ENCODE results near the gene GABRR2. TPM values are rescaled to one million over a fixed set of nuclear protein-coding genes. Genes with fewer than 3 reads are reported as not detected.

Gene GABRR2
- total RNA-seq, 6 donors from 2014 or later = 0.30 to 3.1 (median 1.6) TPM

GRCh38 chr6:89216411-89216810 is 98.7 kb downstream of the GABRR2 start:
- WGBS, 2 donors = 85 to 91% methylated on average over 4 of the region's 4 CpGs
- TF ChIP-seq, protein P1, sequence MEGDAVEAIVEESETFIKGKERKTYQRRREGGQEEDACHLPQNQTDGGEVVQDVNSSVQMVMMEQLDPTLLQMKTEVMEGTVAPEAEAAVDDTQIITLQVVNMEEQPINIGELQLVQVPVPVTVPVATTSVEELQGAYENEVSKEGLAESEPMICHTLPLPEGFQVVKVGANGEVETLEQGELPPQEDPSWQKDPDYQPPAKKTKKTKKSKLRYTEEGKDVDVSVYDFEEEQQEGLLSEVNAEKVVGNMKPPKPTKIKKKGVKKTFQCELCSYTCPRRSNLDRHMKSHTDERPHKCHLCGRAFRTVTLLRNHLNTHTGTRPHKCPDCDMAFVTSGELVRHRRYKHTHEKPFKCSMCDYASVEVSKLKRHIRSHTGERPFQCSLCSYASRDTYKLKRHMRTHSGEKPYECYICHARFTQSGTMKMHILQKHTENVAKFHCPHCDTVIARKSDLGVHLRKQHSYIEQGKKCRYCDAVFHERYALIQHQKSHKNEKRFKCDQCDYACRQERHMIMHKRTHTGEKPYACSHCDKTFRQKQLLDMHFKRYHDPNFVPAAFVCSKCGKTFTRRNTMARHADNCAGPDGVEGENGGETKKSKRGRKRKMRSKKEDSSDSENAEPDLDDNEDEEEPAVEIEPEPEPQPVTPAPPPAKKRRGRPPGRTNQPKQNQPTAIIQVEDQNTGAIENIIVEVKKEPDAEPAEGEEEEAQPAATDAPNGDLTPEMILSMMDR (IDR thresholded peaks at IDR 0.05) = no peak
- TF ChIP-seq POLR2AphosphoS5 (IDR thresholded peaks at IDR 0.05) (no peak), POLR2A (IDR thresholded peaks at IDR 0.05) (no peak), EP300 (IDR thresholded peaks at IDR 0.05) (no peak)
- Histone ChIP-seq H3K9me3 (no peaks in the 10 kb centered on the region), H3K4me3 (no peak overlapping the region), H3K36me3 (no peaks in the 10 kb centered on the region), H3K27me3 (no peaks in the 10 kb centered on the region), H3K27ac (no peak overlapping the region), H3K4me1 (no peaks in the 10 kb centered on the region)
- DNase-seq (no peak), ATAC-seq (ENCODE audit: low FRiP score in 2 of 2) (no peak)

DNA sequence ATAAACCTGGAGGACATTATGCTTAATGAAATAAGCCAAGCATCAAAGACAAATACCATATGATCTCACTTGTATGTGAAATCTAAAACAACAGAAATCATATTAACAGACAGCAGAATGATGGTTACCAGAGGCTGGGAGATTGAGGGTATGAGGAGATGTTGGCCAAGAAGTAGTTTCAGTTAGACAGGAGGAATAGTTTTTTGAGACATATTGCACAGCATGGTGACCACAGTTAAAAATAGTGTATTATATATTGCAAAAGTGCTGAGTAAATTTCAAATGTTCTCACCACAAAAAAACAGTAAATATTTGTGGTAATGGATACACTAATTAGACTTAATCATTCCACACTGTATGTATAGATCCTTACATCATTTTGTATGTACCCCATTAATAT is 99.7 kb downstream of the GABRR2 start:
- H3K27me3 ChIP-seq = no peaks in the 10 kb centered on the region
- H3K4me1 ChIP-seq = no peaks in the 10 kb centered on the region
- no peaks in the 10 kb centered on the region for H3K9me3 ChIP-seq
- H3K36me3 ChIP-seq = no peaks in the 10 kb centered on the region
- no peak for ATAC-seq (ENCODE audit: low FRiP score in 2 of 2)
- no peak for DNase-seq
- no peak overlapping the region for H3K4me3 ChIP-seq
- no peak overlapping the region for H3K27ac ChIP-seq
- TF ChIP-seq, protein P1 (IDR thresholded peaks at IDR 0.05) = no peak
- TF ChIP-seq EP300 (IDR thresholded peaks at IDR 0.05) (no peak), POLR2AphosphoS5 (IDR thresholded peaks at IDR 0.05) (no peak), POLR2A (IDR thresholded peaks at IDR 0.05) (no peak)

- Histone ChIP-seq H3K27me3 (no peaks in the 10 kb centered on the region), H3K27ac (no peak overlapping the region), H3K4me3 (no peak overlapping the region), H3K36me3 (no peaks in the 10 kb centered on the region), H3K9me3 (no peaks in the 10 kb centered on the region), H3K4me1 (no peaks in the 10 kb centered on the region)
- ATAC-seq (ENCODE audit: low FRiP score in 2 of 2) (no peak), DNase-seq (no peak)
- no peak for TF ChIP-seq EP300 (IDR thresholded peaks at IDR 0.05)
- no peak for TF ChIP-seq POLR2A (IDR thresholded peaks at IDR 0.05)
- TF ChIP-seq, protein P1 (IDR thresholded peaks at IDR 0.05) = no peak
- no peak for TF ChIP-seq POLR2AphosphoS5 (IDR thresholded peaks at IDR 0.05)
Measured at GRCh38 chr6:89214197-89214596, 100.9 kb downstream of the GABRR2 start.

- TF ChIP-seq, protein P1 (IDR thresholded peaks at IDR 0.05) = no peak
- TF ChIP-seq POLR2A (IDR thresholded peaks at IDR 0.05) (no peak), POLR2AphosphoS5 (IDR thresholded peaks at IDR 0.05) (no peak), EP300 (IDR thresholded peaks at IDR 0.05) (no peak)
Measured at GRCh38 chr6:89212472-89212871, 102.6 kb downstream of the GABRR2 start.

GRCh38 chr6:89209457-89209856 is 105.6 kb downstream of the GABRR2 start:
- H3K27ac ChIP-seq = no peak overlapping the region
- H3K27me3 ChIP-seq = no peaks in the 10 kb centered on the region
- 86 to 95% methylated on average over 6 of the region's 6 CpGs for WGBS, 2 donors
- DNase-seq (no peak), ATAC-seq (ENCODE audit: low FRiP score in 2 of 2) (no peak)
- H3K36me3 ChIP-seq = no peaks in the 10 kb centered on the region
- TF ChIP-seq, protein P1 (IDR thresholded peaks at IDR 0.05) = no peak
- no peak for TF ChIP-seq POLR2A (IDR thresholded peaks at IDR 0.05)
- no peak for TF ChIP-seq EP300 (IDR thresholded peaks at IDR 0.05)
- TF ChIP-seq POLR2AphosphoS5 (IDR thresholded peaks at IDR 0.05) = no peak
- H3K4me3 ChIP-seq = no peak overlapping the region
- no peaks in the 10 kb centered on the region for H3K9me3 ChIP-seq
- H3K4me1 ChIP-seq = no peaks in the 10 kb centered on the region

More at GRCh38 chr6:89212472-89212871, 102.6 kb downstream of the GABRR2 start:
- no peak for DNase-seq
- Histone ChIP-seq H3K4me1 (no peaks in the 10 kb centered on the region), H3K36me3 (no peaks in the 10 kb centered on the region), H3K27me3 (no peaks in the 10 kb centered on the region), H3K4me3 (no peak overlapping the region), H3K9me3 (no peaks in the 10 kb centered on the region), H3K27ac (no peak overlapping the region)
- ATAC-seq (ENCODE audit: low FRiP score in 2 of 2) = no peak
- WGBS, 2 donors = 52 to 82% methylated on average over 5 of the region's 5 CpGs
